ENCODE data around the gene RAC2. TPM values are rescaled to one million over a fixed set of nuclear protein-coding genes. Genes with fewer than 3 reads are reported as not detected.

The RAC2 gene
- 2.6 and 6.3 TPM in 2 replicates for total RNA-seq

DNA sequence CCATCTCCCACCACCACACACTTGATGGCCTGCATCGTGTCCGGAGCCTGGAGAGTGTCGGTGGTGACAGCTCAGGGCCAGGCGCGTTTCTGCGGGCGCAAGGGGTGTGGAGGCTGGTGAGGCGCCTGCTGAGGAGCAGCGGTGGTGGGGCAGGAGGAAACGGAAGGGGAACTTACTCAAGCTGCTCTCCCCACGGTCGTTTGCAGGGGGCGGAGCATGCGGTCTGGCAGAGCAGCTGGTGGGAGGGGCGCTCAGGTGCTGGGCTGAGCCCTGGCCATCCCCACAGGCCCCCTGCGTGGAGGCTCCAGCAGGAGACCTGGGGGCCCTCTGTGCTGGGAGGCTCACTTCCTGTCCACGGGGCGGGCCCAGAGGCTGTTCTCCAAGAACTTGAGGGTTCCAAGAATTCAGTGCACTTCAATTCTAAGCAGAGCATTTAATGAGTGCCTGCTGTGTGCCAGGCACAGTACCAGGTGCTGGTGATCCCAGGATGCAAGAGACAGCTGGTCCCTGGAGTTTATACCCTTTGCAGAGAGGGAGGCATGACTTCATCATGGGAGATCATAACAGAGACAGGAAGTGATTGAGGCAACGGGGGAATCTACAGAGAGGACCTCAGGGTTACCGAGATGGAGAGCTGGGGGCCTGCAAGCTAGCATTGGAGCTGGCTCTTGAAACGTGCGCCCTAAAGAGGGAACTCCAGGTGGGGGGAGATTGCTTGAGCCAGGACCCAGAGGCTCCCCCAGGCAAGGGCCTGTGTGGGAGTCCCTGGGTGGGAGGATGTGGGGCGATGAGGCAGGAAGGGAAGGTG, at the start of gene RAC2:
TSS of gene RAC2 (minus strand) at position 156 of the 808 bp plus-strand sequence. CDS start at position 35, 121 bp downstream.
- DNase-seq (ENCODE audit: low read depth) (peak; percentile 70), FAIRE-seq (no peak)
- H3K36me3 ChIP-seq (ENCODE audit: control insufficient read depth, insufficient read depth, low read length): peaks cover 3% of the 10 kb centered on the region
- peak within 1 kb of the TSS; percentile 44 for H3K4me3 ChIP-seq (ENCODE audit: low read depth, low read length)
- H3K27me3 ChIP-seq (ENCODE audit: control insufficient read depth, insufficient read depth, low read length): no peaks in the 10 kb centered on the region
- TF ChIP-seq, protein P1, sequence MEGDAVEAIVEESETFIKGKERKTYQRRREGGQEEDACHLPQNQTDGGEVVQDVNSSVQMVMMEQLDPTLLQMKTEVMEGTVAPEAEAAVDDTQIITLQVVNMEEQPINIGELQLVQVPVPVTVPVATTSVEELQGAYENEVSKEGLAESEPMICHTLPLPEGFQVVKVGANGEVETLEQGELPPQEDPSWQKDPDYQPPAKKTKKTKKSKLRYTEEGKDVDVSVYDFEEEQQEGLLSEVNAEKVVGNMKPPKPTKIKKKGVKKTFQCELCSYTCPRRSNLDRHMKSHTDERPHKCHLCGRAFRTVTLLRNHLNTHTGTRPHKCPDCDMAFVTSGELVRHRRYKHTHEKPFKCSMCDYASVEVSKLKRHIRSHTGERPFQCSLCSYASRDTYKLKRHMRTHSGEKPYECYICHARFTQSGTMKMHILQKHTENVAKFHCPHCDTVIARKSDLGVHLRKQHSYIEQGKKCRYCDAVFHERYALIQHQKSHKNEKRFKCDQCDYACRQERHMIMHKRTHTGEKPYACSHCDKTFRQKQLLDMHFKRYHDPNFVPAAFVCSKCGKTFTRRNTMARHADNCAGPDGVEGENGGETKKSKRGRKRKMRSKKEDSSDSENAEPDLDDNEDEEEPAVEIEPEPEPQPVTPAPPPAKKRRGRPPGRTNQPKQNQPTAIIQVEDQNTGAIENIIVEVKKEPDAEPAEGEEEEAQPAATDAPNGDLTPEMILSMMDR (IDR thresholded peaks at IDR 0.05; ENCODE audit: insufficient read depth, low read length, severe bottlenecking): no peak

DNA sequence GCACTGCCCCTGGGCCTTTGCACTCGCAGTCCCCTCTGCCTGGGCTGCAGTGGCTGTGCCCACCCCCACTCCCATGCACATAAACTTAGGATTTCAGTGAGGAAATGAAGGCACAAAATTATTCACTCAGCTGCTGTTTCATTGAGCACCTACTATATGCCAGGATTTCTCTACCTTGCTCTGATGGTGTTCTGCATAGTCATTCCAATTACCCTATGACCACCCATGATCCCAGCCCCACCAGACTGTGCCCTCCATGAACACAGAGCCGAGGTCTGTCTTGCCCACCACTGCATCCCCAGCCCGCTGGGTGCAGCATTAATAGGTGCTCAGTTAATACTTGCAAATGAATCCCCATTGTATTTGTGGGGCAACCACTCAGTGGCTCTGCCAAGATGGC, 49.1 kb upstream of the RAC2 start:
- Histone ChIP-seq H3K36me3 (ENCODE audit: control insufficient read depth, insufficient read depth, low read length) (no peaks in the 10 kb centered on the region), H3K4me3 (ENCODE audit: low read depth, low read length) (no peak overlapping the region), H3K27me3 (ENCODE audit: control insufficient read depth, insufficient read depth, low read length) (no peaks in the 10 kb centered on the region)
- FAIRE-seq: no peak
- DNase-seq (ENCODE audit: low read depth): no peak
- TF ChIP-seq, protein P1 (IDR thresholded peaks at IDR 0.05; ENCODE audit: insufficient read depth, low read length, severe bottlenecking): no peak

DNA sequence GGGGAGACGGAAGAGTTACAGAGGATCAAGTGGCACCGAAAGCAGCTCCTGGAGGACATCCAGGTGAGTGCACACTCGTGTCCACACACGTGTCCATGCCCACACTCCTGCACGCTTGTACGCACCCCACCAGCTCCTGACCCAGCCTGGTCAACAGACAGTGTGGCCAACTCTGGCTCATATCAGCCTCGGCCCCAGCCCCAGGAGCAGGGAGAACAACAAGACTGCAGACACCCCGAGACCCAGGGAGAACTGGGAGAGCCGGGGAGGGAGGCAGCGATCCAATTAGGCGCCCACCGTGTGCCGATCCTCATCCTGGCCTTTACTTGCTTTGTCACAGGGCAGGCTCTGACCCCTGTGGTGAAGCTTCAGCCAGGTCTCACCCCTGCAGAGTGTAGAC, 48.6 kb upstream of the RAC2 start:
- FAIRE-seq (no peak), DNase-seq (ENCODE audit: low read depth) (no peak)
- TF ChIP-seq, protein P1 (IDR thresholded peaks at IDR 0.05; ENCODE audit: insufficient read depth, low read length, severe bottlenecking): no peak
- Histone ChIP-seq H3K27me3 (ENCODE audit: control insufficient read depth, insufficient read depth, low read length) (no peaks in the 10 kb centered on the region), H3K36me3 (ENCODE audit: control insufficient read depth, insufficient read depth, low read length) (no peaks in the 10 kb centered on the region), H3K4me3 (ENCODE audit: low read depth, low read length) (no peak overlapping the region)

- no peak for DNase-seq (ENCODE audit: low read depth)
- no peak overlapping the region for H3K4me3 ChIP-seq (ENCODE audit: low read depth, low read length)
- no peaks in the 10 kb centered on the region for H3K36me3 ChIP-seq (ENCODE audit: control insufficient read depth, insufficient read depth, low read length)
- TF ChIP-seq, protein P1 (IDR thresholded peaks at IDR 0.05; ENCODE audit: insufficient read depth, low read length, severe bottlenecking): no peak
- FAIRE-seq: no peak
- peaks cover 1% of the 10 kb centered on the region for H3K27me3 ChIP-seq (ENCODE audit: control insufficient read depth, insufficient read depth, low read length)
Measured at GRCh38 chr22:37291559-37292298, 47.7 kb upstream of the RAC2 start.

DNA sequence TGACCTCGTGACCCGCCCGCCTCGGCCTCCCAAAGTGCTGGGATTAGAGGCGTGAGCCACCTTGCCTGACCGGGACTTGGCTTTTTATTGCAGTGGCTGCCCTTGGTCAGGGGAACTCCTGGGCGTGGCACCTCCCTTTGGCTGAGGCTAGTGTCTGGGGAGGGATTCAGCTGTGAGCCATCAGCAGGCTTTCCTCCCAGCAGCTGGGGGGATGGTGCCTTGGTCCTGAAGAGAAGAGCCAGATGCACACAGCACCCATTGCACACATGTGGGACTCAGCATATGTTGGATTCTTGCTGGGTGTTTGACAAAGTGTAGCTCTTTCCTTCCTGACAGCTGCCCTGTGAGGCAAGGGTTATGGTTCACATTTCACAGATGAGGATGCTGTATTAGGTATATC, 46.7 kb upstream of the RAC2 start:
- peaks cover 1% of the 10 kb centered on the region for H3K27me3 ChIP-seq (ENCODE audit: control insufficient read depth, insufficient read depth, low read length)
- H3K4me3 ChIP-seq (ENCODE audit: low read depth, low read length): no peak overlapping the region
- FAIRE-seq: no peak
- DNase-seq (ENCODE audit: low read depth): no peak
- no peaks in the 10 kb centered on the region for H3K36me3 ChIP-seq (ENCODE audit: control insufficient read depth, insufficient read depth, low read length)
- TF ChIP-seq, protein P1 (IDR thresholded peaks at IDR 0.05; ENCODE audit: insufficient read depth, low read length, severe bottlenecking): no peak
